GM10847 (cell line): Measurements from ENCODE around the gene TBCD.

ENCODE experiments used
- POLR2A ChIP-seq: IDR thresholded peaks from 2 replicates; pipeline ENCODE4 v1.6.1; 2011; ENCODE audit not compliant: insufficient read length; ENCODE audit errors: extremely low read depth

The TBCD gene

DNA sequence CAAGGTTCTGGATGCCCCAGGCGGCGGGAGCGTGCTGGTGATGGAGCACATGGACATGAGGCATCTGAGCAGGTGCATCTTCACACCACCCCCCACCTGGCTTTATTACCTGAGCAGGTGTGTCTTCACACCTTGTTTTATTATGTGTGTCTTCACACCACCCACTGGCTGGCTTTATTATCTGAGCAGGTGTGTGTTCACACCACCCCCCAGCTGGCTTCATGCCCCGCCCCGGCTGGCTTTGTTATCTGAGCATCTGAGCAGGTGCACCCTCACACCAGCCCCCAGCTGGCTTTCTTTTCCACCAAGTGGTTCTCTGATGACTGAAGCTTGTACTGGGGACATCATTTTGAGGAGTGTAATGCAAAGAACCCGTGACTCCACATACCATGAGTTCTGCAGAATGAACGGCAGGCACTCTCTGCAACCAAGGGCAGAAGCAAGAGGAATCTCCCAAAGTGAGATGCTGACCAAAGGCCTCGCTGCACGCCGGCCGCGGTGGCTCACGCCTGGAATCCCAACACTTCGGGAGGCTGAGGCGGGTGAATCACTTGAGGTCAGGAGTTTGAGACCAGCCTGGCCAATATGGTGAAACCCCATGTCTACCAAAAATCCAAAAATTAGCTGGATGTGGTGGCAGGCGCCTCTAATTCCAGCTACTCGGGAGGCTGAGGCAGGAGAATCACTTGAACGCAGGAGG lies 32.7 kb upstream of the TBCD start:
- no peak for TF ChIP-seq POLR2A

- no peak for TF ChIP-seq POLR2A
Observed at GRCh38 chr17:82720204-82720603, 31.7 kb upstream of the TBCD start.

DNA sequence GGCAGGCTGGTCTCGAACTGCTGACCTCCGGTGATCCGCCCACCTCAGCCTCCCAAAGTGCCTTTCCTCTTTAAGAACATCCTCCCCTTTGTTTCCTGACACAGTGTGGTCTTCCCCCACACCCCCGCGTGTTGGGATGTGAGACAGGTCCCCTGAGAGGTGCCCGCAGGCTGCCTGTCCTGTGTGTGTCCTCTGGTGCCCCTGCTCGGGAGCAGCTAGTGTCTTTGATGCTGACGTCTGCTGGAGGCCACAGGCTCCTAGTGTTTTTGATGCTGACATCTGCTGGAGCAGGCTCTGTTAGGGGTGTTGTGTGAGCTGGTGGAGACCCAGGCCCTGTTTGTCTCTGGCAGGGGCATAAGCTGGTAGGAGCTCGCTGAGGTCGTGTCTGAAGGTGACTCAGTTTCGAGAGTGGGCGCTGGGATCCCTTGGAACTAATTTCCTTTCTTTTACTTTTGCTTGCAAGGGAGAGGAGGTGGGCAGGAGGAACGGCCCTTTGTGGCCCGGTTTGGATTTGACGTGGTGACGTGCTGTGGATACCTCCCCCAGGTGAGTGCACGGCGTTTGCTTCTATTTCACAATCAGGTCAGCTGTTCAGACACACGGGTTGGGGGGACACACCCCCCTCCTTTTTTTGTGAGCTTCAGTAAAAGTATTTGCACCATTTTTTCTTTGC lies 29.4 kb upstream of the TBCD start:
- no peak for TF ChIP-seq POLR2A

GRCh38 chr17:82723169-82723807 lies 28.6 kb upstream of the TBCD start:
- TF ChIP-seq POLR2A = no peak

DNA sequence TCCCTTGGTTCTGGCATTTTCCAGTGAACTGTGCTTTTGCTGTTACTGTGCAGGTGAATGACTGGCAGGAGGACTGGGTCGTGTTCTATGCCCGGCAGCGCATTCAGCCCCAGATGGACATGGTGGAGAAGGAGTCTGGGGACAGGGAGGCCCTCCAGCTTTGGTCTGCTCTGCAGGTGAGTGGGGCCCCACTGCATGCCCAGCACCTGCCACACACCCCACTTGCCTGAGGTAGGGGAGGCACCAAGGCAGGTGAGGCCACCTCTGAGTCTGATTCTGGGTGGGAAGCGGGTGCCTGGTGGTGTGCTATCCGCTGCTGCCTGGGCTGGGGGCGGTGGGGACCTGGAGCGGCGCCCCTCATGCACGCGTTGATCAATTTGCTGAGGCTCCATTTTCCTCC lies 25.4 kb upstream of the TBCD start:
- no peak for TF ChIP-seq POLR2A

- TF ChIP-seq POLR2A = no peak
Observed at GRCh38 chr17:82729479-82730260, 22.2 kb upstream of the TBCD start.

DNA sequence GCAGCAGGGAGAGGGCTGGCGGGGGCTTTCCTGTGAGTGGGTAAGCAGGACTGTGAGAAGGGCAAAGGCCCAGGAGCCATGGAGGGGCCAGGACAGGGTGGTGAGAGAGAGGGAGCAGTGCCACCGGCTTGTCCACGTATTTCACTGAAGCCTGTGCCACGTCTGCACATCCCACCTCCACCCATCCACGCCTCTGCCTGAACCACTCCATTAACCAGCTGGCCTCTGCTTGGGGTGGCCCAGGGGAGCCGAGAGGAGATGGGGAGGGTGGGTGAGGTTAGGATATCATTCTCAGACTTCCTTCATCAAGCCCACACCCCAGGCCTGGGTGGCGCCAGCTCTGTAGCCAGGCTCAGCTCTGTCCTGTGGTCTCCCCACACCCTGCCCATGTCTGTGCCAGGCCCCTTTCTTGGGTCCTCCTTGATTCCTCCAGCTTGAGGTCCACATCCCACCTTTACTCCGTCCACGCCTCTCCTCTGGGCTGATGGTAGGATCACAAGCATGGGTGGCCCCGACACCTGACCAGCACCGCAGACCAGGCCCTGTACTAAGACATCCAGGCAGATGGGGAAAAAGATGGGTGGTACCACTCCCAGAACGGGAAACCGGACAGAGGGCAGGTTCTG lies 19.6 kb upstream of the TBCD start:
- no peak for TF ChIP-seq POLR2A

DNA sequence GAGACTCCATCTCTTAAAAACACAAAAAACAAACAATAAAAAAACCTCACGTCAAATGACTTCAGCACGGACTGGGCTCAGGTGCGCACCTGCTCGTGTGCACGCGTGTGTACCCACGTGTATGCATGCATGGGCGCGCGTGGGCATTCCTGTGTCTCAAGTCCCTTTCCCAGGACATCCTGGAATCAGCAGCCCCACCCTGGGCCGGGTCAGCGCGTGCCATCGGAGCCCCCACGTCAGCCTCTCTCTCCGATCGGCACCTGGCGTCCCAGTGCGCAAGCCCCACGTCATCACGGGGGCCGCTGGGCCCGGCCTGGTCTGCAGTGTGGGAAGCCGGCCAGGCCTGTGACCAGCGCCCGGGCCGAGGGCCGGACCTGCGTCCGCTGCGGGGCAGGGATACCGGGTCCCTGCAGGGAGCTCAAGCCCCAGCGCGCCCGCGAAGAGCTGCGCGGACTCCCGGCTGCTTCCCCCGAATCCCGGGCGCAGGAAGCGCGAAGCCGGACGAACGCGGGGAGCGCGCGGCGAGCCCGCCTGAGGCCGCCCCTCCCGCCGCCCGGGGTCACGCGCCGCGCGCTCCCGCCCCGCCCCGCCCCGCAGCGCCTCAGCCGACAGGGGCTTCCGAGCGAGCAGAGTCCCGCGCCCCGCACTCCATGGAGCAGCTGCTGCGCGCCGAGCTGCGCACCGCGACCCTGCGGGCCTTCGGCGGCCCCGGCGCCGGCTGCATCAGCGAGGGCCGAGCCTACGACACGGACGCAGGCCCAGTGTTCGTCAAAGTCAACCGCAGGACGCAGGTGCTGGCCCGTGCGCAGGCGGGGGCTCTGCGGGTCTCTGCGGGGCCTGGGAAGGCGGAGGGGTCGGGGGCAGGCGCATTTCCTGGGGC lies 16.6 kb upstream of the TBCD start, which contains the start of gene FN3K:
FN3K (plus strand) TSS at position 629 of the 880 bp plus-strand sequence; CDS start at position 651, 22 bp downstream.
- no peak for TF ChIP-seq POLR2A

DNA sequence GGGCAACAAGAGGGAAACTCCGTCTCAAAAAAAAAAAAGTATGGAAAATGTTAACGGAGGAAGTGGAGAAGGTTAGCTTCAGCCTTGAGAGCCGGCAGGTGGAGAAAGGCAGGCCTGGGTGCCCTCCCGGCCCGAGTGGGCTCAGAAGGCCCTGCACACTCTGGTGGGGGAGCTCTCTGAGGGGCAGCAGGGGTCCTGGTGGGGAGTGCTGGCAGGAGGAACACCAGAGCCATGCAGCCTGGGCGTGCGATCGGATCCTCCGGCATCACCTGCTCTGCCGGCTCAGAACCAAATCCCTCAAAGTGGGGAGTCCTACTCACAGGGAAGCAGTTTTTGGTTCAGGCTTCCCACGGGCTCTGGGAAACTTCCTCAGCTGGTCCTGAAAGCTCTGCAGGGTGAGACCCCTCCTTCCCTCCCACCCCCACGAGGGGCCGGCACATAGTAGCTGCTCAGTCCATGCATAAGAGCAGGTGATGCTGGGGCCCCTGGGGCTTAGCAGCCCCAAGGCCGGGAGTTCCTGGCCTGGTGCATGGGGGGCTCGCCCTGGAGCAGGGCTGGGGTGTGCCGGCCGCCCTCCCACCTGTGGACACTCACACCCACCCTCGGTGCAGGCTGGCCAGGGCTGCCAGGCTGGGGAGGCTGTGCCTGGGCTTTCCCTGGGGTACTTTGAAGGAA lies 15.2 kb upstream of the TBCD start:
- no peak for TF ChIP-seq POLR2A

DNA sequence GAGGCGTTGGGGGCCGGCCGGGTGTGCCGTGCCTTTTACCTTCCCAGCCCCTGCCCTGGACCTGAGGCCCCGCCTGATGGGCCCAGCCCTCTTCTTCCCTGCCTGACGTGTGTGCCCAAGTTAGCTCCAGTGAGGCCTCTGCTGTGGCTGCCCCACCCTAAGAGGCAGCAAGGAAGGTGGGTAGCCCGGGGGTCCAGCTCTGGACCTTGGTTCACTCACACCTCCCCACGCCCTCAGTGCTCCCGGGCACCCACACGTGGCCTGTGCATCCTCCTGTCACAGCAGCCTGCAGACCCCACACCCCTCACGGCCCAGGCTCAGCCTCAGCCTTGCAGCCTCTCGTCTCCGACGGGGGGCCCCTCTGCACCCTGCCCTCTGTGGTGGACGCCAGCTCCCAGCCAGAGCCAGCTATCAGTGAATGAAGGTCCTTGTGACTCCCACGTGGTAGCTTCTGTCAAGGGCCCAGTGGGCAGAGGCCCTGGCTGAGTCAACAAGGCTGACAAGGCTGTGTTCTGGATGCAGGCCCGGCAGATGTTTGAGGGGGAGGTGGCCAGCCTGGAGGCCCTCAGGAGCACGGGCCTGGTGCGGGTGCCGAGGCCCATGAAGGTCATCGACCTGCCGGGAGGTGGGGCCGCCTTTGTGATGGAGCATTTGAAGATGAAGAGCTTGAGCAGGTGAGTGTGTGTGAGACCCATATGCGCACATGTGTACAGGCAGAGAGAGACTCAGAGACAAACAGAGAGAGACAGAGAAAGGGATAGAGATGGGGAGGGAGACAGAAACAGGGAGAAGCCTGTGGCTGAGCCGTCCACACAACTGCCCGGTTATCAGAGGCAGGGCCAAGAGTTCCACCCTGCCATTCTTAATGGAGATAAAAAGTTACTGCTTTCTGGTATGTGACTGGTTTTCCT lies 13.6 kb upstream of the TBCD start:
- TF ChIP-seq POLR2A = no peak

DNA sequence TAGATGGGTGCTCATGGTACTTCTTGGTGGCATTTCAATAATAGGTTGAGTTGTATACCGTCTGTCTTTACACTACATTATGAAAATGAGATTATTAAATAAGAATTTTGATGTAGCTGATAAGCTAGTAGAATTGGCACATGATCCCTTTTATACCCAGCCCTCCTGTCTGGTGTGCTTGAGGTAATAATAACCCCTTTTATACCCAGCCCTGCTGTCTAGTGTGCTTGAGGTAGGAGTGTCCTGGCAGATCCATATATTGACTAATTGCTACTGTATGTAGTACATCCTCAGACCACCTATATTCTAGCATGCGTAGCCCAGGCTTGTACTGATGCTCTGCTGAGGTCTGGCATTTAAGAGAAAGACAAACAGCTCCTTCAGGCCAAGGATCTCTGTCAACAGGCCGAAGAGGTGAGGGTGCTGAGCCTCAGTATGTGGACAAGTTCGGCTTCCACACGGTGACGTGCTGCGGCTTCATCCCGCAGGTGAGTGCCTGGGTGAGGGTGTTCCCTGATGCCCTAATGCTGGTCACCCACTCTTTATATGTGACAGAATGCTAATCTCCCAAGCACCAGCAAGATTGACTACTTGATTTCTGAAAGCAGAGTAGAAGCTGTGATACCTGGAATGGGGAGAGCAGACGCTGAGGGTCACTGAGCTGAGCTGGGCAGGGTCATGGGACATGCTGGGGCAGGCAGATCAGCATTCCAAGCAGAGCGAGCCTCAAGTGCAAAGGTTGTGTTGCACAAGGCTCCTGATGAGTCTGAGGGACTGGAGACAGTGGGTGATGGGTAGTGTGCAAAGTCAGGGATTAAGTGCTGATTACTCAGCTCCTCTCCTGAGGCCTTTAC lies 10.7 kb upstream of the TBCD start:
- TF ChIP-seq POLR2A = no peak
